GM23338 (cell line): ENCODE results near the gene MROH2A. TPM values are rescaled to one million over a fixed set of nuclear protein-coding genes. Genes with fewer than 3 reads are reported as not detected.
A peak's percentile ranks its signal among the peaks of the same experiment; 100 is the strongest.

Experiments used
- ATAC-seq: fragments of 200-7000 bp; cut with Tn5 transposase; 3 replicates; pipeline ENCODE4 v1.9.1; 2020
- DNase-seq: peaks from one replicate; pipeline ENCODE4 v3.0.0-alpha.2; 2015; ENCODE audit warnings: low spot score
- H2AFZ ChIP-seq: fragments of 200-600 bp; sonication (generic); 2 replicates; pipeline ENCODE4 v1.8.0; 2016; ENCODE audit warnings: antibody characterized with exemption, mild to moderate bottlenecking, moderate library complexity
- H3F3A ChIP-seq: fragments of 200-600 bp; sonication (generic); replicated peaks from 2 replicates; pipeline ENCODE4 v1.8.0; 2017; ENCODE audit warnings: antibody characterized with exemption, mixed run types, low read depth
- H3K27ac ChIP-seq: fragments of 200-600 bp; sonication (generic); 2 replicates; pipeline ENCODE4 v1.6.1; 2016; ENCODE audit warnings: low read depth
- H3K27me3 ChIP-seq: fragments of 200-600 bp; sonication (generic); 2 replicates; pipeline ENCODE4 v1.8.0; 2016; ENCODE audit warnings: mild to moderate bottlenecking, mixed run types, moderate library complexity; ENCODE audit not compliant: insufficient read depth
- H3K36me3 ChIP-seq: fragments of 200-600 bp; sonication (generic); 2 replicates; pipeline ENCODE4 v1.8.0; 2016; ENCODE audit warnings: mild to moderate bottlenecking; ENCODE audit not compliant: insufficient read depth
- H3K4me1 ChIP-seq: fragments of 200-600 bp; sonication (generic); 2 replicates; pipeline ENCODE4 v1.8.0; 2016; ENCODE audit warnings: mild to moderate bottlenecking, moderate library complexity; ENCODE audit not compliant: insufficient read depth
- H3K4me2 ChIP-seq: fragments of 200-600 bp; sonication (generic); 2 replicates; pipeline ENCODE4 v1.7.1; 2017; ENCODE audit warnings: mixed run types
- H3K4me3 ChIP-seq: fragments of 200-600 bp; sonication (generic); 2 replicates; pipeline ENCODE4 v1.6.1; 2016; ENCODE audit warnings: mixed run types
- H3K79me2 ChIP-seq: fragments of 200-600 bp; sonication (generic); replicated peaks from 2 replicates; pipeline ENCODE4 v1.8.0; 2017; ENCODE audit warnings: mild to moderate bottlenecking; ENCODE audit not compliant: insufficient read depth
- H3K9me2 ChIP-seq: fragments of 200-600 bp; sonication (generic); 2 replicates; pipeline ENCODE4 v1.8.0; 2017; ENCODE audit not compliant: insufficient read depth
- H4K20me1 ChIP-seq: fragments of 200-600 bp; sonication (generic); replicated peaks from 2 replicates; pipeline ENCODE4 v1.8.0; 2017; ENCODE audit warnings: mild to moderate bottlenecking; ENCODE audit not compliant: insufficient read depth
- H3K27ac Mint-ChIP-seq: 2 replicates; pipeline ENCODE4 v1.8.0; 2020; ENCODE audit warnings: inconsistent platforms, mild to moderate bottlenecking, moderate library complexity, mixed read lengths
- H3K27me3 Mint-ChIP-seq: 3 replicates; pipeline ENCODE4 v1.8.0; 2022; ENCODE audit warnings: low read depth, mild to moderate bottlenecking, moderate library complexity, mixed read lengths, inconsistent platforms; ENCODE audit not compliant: insufficient read depth, poor library complexity
- H3K36me3 Mint-ChIP-seq: 3 replicates; pipeline ENCODE4 v1.8.0; 2021; ENCODE audit warnings: low read depth, mild to moderate bottlenecking, inconsistent platforms, moderate library complexity, mixed read lengths
- H3K4me1 Mint-ChIP-seq: 3 replicates; pipeline ENCODE4 v1.8.0; 2020; ENCODE audit warnings: mild to moderate bottlenecking, inconsistent platforms, mixed read lengths
- H3K4me3 Mint-ChIP-seq: 3 replicates; pipeline ENCODE4 v1.8.0; 2021; ENCODE audit warnings: moderate library complexity, mild to moderate bottlenecking, inconsistent platforms, mixed read lengths
- H3K9me3 Mint-ChIP-seq: 3 replicates; pipeline ENCODE4 v1.8.0; 2020; ENCODE audit warnings: moderate library complexity, mild to moderate bottlenecking, inconsistent platforms, mixed read lengths
- ZNF114 ChIP-seq: fragments of 250-450 bp; sonication (Bioruptor Pico); IDR thresholded peaks from 2 replicates; pipeline ENCODE4 v1.5.0; 2020; ENCODE audit warnings: mild to moderate bottlenecking, moderate library complexity
- polyA plus RNA-seq: library from polyadenylated mRNA; unstranded; fragments of >200 nt; fragmentation: Nextera tagmentation; extraction: Ambion mirVana; gene quantifications from 2 replicates; pipeline ENCODE4 v1.2.1, GENCODE V29; 2016
- total RNA-seq: library from RNA; depleted of rRNA; stranded (reverse); fragments of >200 nt; shearing (Covaris generic); gene quantifications from 2 replicates; pipeline ENCODE4 v1.2.3, GENCODE V29; 2014
- TF ChIP-seq, protein P1 (sequence below): fragments of 250-450 bp; sonication (Bioruptor Pico); IDR thresholded peaks from 2 replicates; pipeline ENCODE4 v1.5.0; 2020; ENCODE audit warnings: mild to moderate bottlenecking, moderate library complexity
- TF ChIP-seq, protein P2 (sequence below), 2 experiments: fragments of 200-600 bp in 1 of 2; sonication (generic) in 1 of 2; conservative IDR thresholded peaks; 2 replicates each; pipeline versions ENCODE4 v1.5.1 to v1.6.1; 2016 to 2017; ENCODE audit warnings: antibody characterized with exemption in 2 of 2, low read depth in 2 of 2, mild to moderate bottlenecking in 2 of 2, moderate library complexity in 1 of 2
- TF ChIP-seq, protein P3 (sequence below): IDR thresholded peaks from 2 replicates; pipeline ENCODE4 v1.6.1; 2016; ENCODE audit warnings: antibody characterized with exemption

MROH2A gene
- total and polyA plus RNA-seq, 2 experiments from 2014 or later: not detected

DNA sequence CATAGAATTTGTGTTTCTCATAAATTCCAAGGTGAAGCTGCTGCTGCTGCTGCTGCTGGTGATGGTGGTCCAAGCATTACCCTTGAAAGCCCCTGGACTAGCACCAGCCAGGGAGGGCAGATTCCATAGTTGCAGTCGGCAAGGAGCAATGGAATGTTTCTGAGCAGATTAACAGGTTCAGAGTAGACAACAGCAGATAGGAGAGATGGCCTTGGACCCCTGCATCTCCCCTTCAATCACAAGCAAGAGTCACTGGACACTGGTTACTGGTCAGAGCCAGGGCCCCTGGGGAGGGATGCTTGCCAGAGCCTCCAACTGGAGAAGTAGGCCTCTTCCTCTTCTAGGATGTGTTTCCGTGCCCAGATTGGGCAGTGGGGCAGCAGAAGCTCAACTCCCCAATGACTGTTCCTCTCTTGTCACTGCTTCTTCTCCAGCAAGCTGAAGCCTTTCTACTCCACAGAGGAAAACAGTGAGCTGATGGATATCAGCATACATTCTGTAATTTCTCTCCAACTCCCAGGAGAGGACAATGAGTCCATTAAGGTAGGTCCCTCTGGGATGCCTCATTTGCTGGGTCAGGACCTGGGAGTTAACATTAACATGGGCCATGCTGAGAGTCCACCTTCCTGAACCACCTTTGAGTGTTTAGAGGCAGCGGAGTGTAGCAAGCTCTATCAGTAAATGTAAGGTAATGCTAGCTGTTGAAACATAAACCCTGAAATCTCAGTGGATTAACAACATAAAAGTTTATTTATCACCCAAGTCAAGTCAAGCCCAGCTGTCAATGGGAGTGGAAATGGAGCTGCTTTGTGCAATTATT lies 35.3 kb downstream of the MROH2A start (continued):
- TF ChIP-seq, protein P1, sequence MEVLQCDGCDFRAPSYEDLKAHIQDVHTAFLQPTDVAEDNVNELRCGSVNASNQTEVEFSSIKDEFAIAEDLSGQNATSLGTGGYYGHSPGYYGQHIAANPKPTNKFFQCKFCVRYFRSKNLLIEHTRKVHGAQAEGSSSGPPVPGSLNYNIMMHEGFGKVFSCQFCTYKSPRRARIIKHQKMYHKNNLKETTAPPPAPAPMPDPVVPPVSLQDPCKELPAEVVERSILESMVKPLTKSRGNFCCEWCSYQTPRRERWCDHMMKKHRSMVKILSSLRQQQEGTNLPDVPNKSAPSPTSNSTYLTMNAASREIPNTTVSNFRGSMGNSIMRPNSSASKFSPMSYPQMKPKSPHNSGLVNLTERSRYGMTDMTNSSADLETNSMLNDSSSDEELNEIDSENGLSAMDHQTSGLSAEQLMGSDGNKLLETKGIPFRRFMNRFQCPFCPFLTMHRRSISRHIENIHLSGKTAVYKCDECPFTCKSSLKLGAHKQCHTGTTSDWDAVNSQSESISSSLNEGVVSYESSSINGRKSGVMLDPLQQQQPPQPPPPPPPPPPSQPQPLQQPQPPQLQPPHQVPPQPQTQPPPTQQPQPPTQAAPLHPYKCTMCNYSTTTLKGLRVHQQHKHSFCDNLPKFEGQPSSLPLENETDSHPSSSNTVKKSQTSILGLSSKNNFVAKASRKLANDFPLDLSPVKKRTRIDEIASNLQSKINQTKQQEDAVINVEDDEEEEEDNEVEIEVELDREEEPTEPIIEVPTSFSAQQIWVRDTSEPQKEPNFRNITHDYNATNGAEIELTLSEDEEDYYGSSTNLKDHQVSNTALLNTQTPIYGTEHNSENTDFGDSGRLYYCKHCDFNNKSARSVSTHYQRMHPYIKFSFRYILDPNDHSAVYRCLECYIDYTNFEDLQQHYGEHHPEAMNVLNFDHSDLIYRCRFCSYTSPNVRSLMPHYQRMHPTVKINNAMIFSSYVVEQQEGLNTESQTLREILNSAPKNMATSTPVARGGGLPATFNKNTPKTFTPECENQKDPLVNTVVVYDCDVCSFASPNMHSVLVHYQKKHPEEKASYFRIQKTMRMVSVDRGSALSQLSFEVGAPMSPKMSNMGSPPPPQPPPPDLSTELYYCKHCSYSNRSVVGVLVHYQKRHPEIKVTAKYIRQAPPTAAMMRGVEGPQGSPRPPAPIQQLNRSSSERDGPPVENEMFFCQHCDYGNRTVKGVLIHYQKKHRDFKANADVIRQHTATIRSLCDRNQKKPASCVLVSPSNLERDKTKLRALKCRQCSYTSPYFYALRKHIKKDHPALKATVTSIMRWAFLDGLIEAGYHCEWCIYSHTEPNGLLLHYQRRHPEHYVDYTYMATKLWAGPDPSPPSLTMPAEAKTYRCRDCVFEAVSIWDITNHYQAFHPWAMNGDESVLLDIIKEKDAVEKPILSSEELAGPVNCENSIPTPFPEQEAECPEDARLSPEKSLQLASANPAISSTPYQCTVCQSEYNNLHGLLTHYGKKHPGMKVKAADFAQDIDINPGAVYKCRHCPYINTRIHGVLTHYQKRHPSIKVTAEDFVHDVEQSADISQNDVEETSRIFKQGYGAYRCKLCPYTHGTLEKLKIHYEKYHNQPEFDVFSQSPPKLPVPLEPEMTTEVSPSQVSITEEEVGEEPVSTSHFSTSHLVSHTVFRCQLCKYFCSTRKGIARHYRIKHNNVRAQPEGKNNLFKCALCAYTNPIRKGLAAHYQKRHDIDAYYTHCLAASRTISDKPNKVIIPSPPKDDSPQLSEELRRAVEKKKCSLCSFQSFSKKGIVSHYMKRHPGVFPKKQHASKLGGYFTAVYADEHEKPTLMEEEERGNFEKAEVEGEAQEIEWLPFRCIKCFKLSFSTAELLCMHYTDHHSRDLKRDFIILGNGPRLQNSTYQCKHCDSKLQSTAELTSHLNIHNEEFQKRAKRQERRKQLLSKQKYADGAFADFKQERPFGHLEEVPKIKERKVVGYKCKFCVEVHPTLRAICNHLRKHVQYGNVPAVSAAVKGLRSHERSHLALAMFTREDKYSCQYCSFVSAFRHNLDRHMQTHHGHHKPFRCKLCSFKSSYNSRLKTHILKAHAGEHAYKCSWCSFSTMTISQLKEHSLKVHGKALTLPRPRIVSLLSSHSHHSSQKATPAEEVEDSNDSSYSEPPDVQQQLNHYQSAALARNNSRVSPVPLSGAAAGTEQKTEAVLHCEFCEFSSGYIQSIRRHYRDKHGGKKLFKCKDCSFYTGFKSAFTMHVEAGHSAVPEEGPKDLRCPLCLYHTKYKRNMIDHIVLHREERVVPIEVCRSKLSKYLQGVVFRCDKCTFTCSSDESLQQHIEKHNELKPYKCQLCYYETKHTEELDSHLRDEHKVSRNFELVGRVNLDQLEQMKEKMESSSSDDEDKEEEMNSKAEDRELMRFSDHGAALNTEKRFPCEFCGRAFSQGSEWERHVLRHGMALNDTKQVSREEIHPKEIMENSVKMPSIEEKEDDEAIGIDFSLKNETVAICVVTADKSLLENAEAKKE: no peak
- TF ChIP-seq, protein P2, sequence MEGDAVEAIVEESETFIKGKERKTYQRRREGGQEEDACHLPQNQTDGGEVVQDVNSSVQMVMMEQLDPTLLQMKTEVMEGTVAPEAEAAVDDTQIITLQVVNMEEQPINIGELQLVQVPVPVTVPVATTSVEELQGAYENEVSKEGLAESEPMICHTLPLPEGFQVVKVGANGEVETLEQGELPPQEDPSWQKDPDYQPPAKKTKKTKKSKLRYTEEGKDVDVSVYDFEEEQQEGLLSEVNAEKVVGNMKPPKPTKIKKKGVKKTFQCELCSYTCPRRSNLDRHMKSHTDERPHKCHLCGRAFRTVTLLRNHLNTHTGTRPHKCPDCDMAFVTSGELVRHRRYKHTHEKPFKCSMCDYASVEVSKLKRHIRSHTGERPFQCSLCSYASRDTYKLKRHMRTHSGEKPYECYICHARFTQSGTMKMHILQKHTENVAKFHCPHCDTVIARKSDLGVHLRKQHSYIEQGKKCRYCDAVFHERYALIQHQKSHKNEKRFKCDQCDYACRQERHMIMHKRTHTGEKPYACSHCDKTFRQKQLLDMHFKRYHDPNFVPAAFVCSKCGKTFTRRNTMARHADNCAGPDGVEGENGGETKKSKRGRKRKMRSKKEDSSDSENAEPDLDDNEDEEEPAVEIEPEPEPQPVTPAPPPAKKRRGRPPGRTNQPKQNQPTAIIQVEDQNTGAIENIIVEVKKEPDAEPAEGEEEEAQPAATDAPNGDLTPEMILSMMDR (conservative IDR thresholded peaks at IDR 0.05; ENCODE audit: low read depth in 2 of 2): no peak

DNA sequence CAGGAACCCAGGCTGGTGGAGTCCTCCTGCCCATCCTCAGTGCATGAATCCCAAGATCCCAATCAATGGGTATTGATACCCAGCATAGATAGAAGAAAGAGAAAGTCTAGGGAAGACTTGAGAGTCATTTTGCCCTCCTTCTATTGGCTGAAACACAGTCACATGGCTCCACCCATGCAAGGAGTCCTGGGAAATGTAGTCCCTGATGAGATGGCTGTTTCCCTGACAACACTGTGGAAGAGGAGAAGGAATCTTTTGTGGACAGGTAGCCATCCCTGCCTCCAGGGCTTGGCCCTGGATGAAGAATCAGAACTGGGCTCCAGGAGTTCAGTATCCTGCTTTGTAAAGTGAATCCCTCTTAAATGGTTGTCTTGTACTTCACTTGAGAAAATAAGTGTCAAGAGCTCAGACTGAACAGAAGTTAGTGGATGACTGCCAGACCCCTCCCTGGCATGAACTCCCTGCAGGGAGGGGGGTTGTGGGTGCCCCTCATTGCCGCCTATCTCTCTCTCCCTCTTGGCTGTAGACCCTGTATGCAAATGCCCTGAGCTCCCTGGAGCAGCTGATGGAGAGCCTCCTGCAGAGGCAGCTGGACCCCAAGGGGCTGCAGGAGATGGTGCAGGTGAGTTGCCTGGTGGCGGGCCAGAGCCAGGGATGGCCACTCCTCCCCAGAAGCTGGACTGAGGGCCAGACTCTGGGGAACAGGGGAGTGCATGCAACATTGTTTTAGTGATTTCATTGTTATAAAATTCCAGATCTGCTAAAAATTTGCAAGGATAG lies 36.1 kb downstream of the MROH2A start:
- no peaks in the 10 kb centered on the region for H3K4me1 Mint-ChIP-seq
- no peaks in the 10 kb centered on the region for H3K36me3 Mint-ChIP-seq
- H3K27ac Mint-ChIP-seq: no peak overlapping the region
- TF ChIP-seq, protein P3, sequence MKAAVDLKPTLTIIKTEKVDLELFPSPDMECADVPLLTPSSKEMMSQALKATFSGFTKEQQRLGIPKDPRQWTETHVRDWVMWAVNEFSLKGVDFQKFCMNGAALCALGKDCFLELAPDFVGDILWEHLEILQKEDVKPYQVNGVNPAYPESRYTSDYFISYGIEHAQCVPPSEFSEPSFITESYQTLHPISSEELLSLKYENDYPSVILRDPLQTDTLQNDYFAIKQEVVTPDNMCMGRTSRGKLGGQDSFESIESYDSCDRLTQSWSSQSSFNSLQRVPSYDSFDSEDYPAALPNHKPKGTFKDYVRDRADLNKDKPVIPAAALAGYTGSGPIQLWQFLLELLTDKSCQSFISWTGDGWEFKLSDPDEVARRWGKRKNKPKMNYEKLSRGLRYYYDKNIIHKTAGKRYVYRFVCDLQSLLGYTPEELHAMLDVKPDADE: 0 out of 2 replicates have a peak, but pooled peaks have one; percentile 35
- TF ChIP-seq ZNF114 (CRISPR knock-in tag): no peak
- no peak overlapping the region for H2AFZ ChIP-seq
- H4K20me1 ChIP-seq: no peaks in the 10 kb centered on the region
- peak; percentile 60 for DNase-seq
- no peaks in the 10 kb centered on the region for H3F3A ChIP-seq
- no peaks in the 10 kb centered on the region for H3K36me3 ChIP-seq
- H3K27me3 Mint-ChIP-seq: peaks cover 9% of the 10 kb centered on the region
- H3K4me1 ChIP-seq: no peaks in the 10 kb centered on the region
- H3K27me3 ChIP-seq: no peaks in the 10 kb centered on the region
- no peak overlapping the region for H3K27ac ChIP-seq
- H3K79me2 ChIP-seq: no peaks in the 10 kb centered on the region
- H3K4me3 Mint-ChIP-seq: no peak overlapping the region
- H3K9me3 Mint-ChIP-seq: peaks cover 5% of the 10 kb centered on the region; the same call in 2 of the 3 replicates
- H3K4me3 ChIP-seq: no peak overlapping the region
- ATAC-seq: peak; percentile 88
- peaks cover 6% of the 10 kb centered on the region for H3K9me2 ChIP-seq
- no peak overlapping the region for H3K4me2 ChIP-seq
